Suprapubic skin (tissue), 4 donors: ENCODE data around the gene KCNIP3.

Experiments
- CTCF ChIP-seq, 2 donors: fragments of 200-600 bp in 1 of 2; fragments of 450-650 bp in 1 of 2; sonication (generic) in 1 of 2; IDR thresholded peaks; one replicate each; pipeline ENCODE4 v1.5.1; 2016 to 2019; ENCODE audit warnings: antibody characterized with exemption in 2 of 2, mild to moderate bottlenecking in 1 of 2, moderate library complexity in 1 of 2
- EP300 ChIP-seq: sonication (generic); formaldehyde crosslinking; IDR thresholded peaks from one replicate; pipeline ENCODE4 v1.6.1; 2017; ENCODE audit warnings: antibody characterized with exemption
- POLR2A ChIP-seq, 2 donors: fragments of 450-650 bp; IDR thresholded peaks; one replicate each; pipeline ENCODE4 v1.6.1; 2017; ENCODE audit warnings: antibody characterized with exemption in 2 of 2, mild to moderate bottlenecking in 2 of 2, moderate library complexity in 2 of 2
- POLR2AphosphoS5 ChIP-seq, 3 donors: sonication (generic); formaldehyde crosslinking; IDR thresholded peaks; one replicate each; pipeline ENCODE4 v1.6.1; 2017; ENCODE audit warnings: antibody characterized with exemption in 3 of 3

- TF ChIP-seq CTCF (IDR thresholded peaks at IDR 0.05): no peak
- no peak for TF ChIP-seq POLR2A (IDR thresholded peaks at IDR 0.05)
- no peak for TF ChIP-seq POLR2AphosphoS5 (IDR thresholded peaks at IDR 0.05)
- no peak for TF ChIP-seq EP300
These were observed 31.4 kb downstream of the KCNIP3 start for GRCh38 chr2:95328358-95329125.
